ENCODE data around the gene PAPPA.

The PAPPA gene

DNA sequence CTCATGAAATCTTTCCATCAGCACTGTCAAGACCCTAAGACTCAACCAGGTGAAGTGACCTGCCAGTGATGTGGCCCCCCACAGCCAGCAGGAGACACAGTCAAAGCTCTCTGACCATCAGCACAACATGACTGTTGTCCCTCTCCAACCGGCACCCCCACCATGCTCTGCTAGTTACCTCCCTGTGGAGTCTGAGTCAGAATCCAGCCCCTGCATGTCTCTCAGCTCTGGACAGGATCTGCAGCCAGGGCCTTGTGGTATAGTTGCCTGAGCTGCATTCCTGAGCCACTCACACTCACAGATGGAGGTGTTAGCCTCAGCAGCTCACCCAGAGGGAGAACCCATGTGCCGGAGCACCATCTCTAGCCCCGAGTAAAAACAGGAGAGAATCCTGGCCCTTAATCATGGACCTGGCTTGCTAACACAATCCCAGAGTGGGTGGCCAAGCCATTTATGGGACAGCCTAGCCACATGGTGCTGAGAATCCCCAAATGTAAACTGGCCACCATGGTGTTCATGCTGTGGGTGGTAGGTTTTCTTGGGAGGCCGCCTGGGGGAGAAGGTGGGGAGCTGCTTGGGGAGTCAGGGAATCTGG lies 237.8 kb downstream of the PAPPA start:
- no peak for DNase-seq

- DNase-seq, result no peak
Observed at GRCh38 chr9:116393198-116393597, 239.6 kb downstream of the PAPPA start.

GRCh38 chr9:116394070-116394469 lies 240.5 kb downstream of the PAPPA start:
- no peak for DNase-seq

GRCh38 chr9:116394894-116395698 lies 241.5 kb downstream of the PAPPA start:
- DNase-seq, result no peak

GRCh38 chr9:116395699-116396037 lies 242.1 kb downstream of the PAPPA start:
- no peak for DNase-seq

GRCh38 chr9:116403171-116403570 lies 249.6 kb downstream of the PAPPA start:
- no peak for DNase-seq

DNA sequence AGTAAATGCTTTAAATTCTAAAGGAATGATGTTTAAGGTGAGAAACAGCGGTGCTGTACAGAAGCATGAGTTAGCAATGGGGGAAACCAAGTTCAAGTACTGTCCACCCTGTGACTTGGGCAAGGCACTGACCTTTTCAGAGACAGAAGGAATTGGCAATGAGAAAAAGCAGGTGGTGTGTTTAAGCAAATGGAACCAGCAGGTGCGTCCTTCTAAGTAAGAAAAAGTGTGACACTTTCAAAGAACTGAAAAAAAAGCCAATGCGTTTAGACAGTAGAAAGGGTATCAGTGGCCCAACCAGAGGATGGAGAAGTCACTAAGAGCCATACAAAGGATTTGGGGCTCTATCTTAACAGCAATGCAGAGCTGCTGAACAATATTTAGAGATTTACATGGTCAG lies 250.6 kb downstream of the PAPPA start:
- DNase-seq, result no peak

DNA sequence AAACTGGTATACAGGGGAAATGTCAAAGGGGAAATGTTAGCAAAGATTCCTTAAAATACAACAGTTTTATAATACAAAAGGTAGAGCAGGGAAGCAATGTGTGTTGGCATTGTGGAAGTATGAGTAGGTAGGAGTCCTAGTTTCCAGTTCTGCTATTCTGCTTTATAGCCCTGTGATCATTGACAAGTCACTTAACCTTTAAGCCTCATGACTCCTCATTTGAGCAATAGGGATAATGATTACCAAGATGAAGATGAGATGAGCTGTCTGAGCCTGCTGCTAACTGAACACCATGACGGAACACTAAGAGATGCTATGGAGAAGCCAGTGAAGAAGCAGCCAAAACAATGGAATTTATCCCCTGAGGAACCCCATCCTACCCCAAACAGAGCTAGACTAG lies 251.7 kb downstream of the PAPPA start:
- DNase-seq, result no peak

DNA sequence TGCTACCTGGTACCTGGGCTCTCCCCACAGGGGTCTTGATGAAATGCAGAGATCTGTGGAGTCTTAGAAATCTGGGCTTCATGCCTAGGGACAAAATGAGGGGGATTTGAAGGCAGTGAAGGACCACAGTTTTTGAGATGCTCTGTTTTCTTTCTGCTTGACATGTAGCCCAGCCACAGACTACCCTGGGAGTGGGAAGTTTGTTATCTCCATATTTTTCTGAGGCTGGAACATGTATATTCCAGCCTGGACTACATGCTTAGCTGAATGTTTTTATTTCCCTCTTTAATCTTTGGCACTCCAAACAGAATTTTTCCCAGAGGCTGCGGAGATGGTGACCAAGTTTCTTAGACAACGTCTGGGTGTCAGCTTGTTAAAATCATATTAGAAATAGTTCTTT lies 252.9 kb downstream of the PAPPA start:
- no peak for DNase-seq

- no peak for DNase-seq
Observed at GRCh38 chr9:116409129-116409528, 255.5 kb downstream of the PAPPA start.

DNA sequence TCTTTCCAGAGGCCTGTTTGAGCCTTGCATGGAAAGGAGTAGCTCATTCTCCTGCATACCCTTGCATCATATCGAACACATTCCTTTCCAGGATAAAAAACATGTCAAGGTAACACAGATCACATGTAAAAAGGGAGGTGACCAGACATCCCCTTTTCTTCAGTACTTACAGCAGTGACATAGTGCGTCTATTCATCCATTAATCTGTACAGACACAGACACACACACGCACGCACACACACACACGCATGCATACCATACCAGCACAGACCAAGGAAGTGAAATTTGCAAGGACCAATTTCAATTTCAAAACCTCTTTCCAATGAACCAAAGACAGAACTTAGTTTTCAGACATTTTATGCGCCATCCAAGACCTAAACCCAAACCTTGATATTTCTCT lies 256.0 kb downstream of the PAPPA start:
- no peak for DNase-seq

DNA sequence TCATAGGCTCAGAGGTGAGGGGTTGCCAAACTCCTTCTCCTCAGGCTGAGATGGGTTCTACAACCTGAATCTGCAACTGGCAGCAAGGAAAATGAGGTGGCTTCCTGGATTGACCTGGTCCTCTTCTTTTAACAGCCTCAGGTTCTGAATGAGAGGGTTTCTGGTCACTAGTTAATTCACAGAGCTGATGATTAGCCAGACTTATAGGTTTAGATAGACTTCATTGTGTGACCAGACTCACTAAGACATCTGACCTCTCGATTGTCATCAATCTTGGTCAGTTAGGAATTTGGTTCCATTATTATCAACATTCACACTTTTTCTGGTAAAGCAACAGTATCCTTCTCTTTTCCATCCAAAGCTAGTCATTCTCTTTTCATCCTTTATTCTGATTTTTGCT lies 257.9 kb downstream of the PAPPA start:
- DNase-seq, result no peak

DNA sequence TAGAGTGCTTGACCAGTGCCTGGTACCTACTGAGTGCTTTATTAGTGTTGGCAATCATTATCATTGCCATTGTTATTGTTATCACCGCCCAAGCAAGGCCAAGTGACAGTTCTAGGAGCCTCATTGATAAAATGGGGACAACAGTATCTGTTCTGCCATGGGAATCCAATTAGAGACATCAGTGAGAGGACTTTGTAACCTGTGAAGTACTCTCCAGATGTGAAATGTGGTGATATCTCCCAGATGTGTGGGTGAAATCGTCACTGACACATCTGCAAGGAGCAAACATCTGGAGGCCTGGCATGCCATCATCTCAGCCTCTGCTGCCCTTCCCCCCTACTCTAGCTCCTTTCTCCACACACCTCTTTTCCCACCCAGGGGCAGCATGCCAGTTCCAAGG lies 260.8 kb downstream of the PAPPA start:
- DNase-seq, result no peak

GRCh38 chr9:116416421-116416820 lies 262.8 kb downstream of the PAPPA start:
- no peak for DNase-seq

GRCh38 chr9:116417464-116417863 lies 263.9 kb downstream of the PAPPA start:
- DNase-seq, result no peak

GRCh38 chr9:116419181-116419580 lies 265.6 kb downstream of the PAPPA start:
- no peak for DNase-seq

DNA sequence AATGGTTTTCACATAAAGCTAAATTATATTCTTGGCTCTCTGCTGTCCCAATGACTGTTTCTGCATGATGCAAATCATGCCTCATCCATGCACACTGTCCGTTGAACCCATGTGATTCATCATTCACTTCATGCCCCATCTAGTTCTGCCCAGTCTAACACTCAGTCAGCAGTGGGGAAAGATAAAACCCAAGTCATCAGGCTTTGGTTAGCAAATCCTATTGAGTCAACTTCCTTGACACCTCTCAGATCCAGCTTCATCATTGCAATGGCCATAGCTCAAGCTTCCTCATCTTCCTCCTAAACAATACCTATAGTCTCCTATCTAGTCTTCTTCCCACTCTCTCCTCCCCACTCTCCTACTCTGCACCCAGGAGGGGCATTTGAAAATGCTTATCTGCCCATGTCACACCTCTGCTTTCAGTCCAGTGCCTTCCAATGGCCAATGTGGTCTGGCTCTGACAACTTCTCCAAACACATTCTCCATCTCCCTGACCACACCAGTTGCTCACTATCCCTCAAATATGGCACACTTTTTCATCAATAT lies 267.5 kb downstream of the PAPPA start:
- no peak for DNase-seq

- no peak for DNase-seq
Observed at GRCh38 chr9:116422119-116422979, 268.8 kb downstream of the PAPPA start.

- no peak for DNase-seq
Observed at GRCh38 chr9:116423149-116423548, 269.6 kb downstream of the PAPPA start.

GRCh38 chr9:116425244-116425643 lies 271.7 kb downstream of the PAPPA start:
- DNase-seq, result no peak

DNA sequence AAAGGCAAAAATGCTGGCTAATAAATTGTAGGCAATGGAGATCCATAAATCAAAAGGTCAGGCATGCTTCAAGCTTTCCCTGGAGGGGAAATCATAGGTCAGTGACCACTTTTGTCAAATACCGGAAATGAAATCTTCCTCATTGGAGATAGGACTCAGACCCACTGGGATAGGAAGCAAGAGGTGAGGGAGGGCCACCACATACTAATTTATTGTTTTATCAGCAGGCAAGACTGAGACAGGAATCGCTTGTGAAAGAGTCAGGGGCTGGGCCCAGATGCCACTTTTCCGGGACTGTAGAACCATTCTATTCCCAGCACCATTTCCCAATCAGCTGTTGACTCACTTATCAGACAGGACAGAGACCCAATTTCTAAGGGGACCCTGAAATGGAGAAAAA lies 277.3 kb downstream of the PAPPA start:
- DNase-seq, result no peak

DNA sequence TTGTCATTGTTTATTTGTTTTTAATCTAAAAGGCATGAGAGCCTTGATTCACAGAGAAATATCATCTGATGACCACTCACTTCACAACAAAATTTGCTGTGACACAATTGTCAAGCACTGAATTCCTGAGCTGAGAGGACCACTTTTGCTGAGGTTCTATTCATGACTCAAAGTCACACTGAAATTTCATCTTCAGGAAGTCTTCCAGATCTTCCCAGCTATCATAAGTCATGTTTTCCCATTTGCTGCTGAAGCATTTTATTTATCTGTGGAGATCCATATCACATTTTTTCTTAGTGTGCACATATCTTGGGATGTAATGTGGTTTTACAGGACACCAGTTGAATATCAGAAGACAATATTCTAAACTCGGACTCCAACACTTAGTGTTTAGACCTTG lies 278.5 kb downstream of the PAPPA start:
- DNase-seq, result no peak

DNA sequence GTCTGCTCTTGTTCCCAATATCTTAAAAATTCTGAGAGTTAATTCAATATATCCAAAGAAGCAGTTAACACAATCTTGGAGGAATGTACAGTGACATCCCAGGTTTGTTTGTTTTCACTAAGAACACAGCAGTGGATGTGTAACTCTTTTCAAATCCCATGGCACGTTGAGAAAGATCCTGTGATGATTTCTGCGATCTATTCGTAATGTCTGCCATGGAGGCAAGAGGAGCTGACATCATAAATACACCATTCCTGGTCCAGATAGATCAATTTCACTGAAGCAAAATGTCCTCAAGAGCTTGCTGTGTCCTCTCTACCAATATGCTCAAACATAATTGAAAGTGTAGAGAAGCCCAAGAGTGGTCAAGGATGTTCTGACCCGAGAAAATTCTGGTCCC lies 280.7 kb downstream of the PAPPA start:
- no peak for DNase-seq

- no peak for DNase-seq
Observed at GRCh38 chr9:116435706-116436105, 282.1 kb downstream of the PAPPA start.
